NCI-H226 (cell line): ENCODE results near the gene EFHD1.
"Not testable (repeated sequence)": the region's sequence is repeated elsewhere in the genome, so short reads cannot be mapped to it uniquely, and the experiment has no call there.

Experiments
- DNase-seq: peaks from one replicate; pipeline ENCODE4 v3.0.0-alpha.2; 2015

The EFHD1 gene

GRCh38 chr2:232655392-232655791, 22.0 kb downstream of the EFHD1 start:
- no peak for DNase-seq

- no peak for DNase-seq
Measured at GRCh38 chr2:232658217-232658785, 24.9 kb downstream of the EFHD1 start.

- DNase-seq, result no peak
Measured at GRCh38 chr2:232659359-232659758, 26.0 kb downstream of the EFHD1 start.

GRCh38 chr2:232662486-232663260, 29.3 kb downstream of the EFHD1 start:
- no peak for DNase-seq

GRCh38 chr2:232666051-232666805, 32.8 kb downstream of the EFHD1 start:
- DNase-seq, result no peak

GRCh38 chr2:232667989-232668583, 34.7 kb downstream of the EFHD1 start:
- DNase-seq, result no peak

GRCh38 chr2:232668805-232669444, 35.5 kb downstream of the EFHD1 start:
- no peak for DNase-seq

GRCh38 chr2:232672588-232672987, 39.2 kb downstream of the EFHD1 start:
- DNase-seq, result no peak

GRCh38 chr2:232674491-232674890, 41.1 kb downstream of the EFHD1 start:
- no peak for DNase-seq

- no peak for DNase-seq
Measured at GRCh38 chr2:232675381-232675780, 42.0 kb downstream of the EFHD1 start.

- no peak for DNase-seq
Measured at GRCh38 chr2:232680006-232680405, 46.6 kb downstream of the EFHD1 start.

- DNase-seq, result no peak
Measured at GRCh38 chr2:232681527-232681926, 48.1 kb downstream of the EFHD1 start.

- DNase-seq, result no peak
Measured at GRCh38 chr2:232683368-232683767, 50.0 kb downstream of the EFHD1 start.

- not testable (repeated sequence) for DNase-seq
Measured at GRCh38 chr2:232685391-232685790, 52.0 kb downstream of the EFHD1 start.

GRCh38 chr2:232687382-232688160, 54.2 kb downstream of the EFHD1 start:
- no peak for DNase-seq

GRCh38 chr2:232688201-232688600, 54.8 kb downstream of the EFHD1 start:
- no peak for DNase-seq

GRCh38 chr2:232689152-232689910, 55.9 kb downstream of the EFHD1 start:
- DNase-seq, result no peak

- DNase-seq, result not testable (repeated sequence)
Measured at GRCh38 chr2:232691117-232691516, 57.7 kb downstream of the EFHD1 start.

- no peak for DNase-seq
Measured at GRCh38 chr2:232693344-232693743, 59.9 kb downstream of the EFHD1 start.

- DNase-seq, result no peak
Measured at GRCh38 chr2:232696609-232697058, 63.2 kb downstream of the EFHD1 start.
